ENCODE results near the gene RHOBTB3. TPM values are rescaled to one million over a fixed set of nuclear protein-coding genes. Genes with fewer than 3 reads are reported as not detected.

RHOBTB3 gene
- total RNA-seq, 1 donor from 2014 or later = 21.6 TPM

GRCh38 chr5:95801532-95801931 lies 70.4 kb downstream of the RHOBTB3 start:
- no peak for TF ChIP-seq CTCF (IDR thresholded peaks at IDR 0.05; ENCODE audit: insufficient read depth, low read length, severe bottlenecking)
- H3K27me3 ChIP-seq (ENCODE audit: control insufficient read depth, insufficient read depth, low read length) = no peaks in the 10 kb centered on the region
- H3K4me3 ChIP-seq (ENCODE audit: low read depth, low read length) = no peak overlapping the region
- FAIRE-seq (no peak), DNase-seq (ENCODE audit: low read depth) (no peak)
- no peaks in the 10 kb centered on the region for H3K36me3 ChIP-seq (ENCODE audit: control insufficient read depth, insufficient read depth, low read length)

- TF ChIP-seq CTCF (IDR thresholded peaks at IDR 0.05; ENCODE audit: insufficient read depth, low read length, severe bottlenecking) = no peak
- H3K27me3 ChIP-seq (ENCODE audit: control insufficient read depth, insufficient read depth, low read length) = no peaks in the 10 kb centered on the region
- H3K36me3 ChIP-seq (ENCODE audit: control insufficient read depth, insufficient read depth, low read length) = no peaks in the 10 kb centered on the region
- no peak for DNase-seq (ENCODE audit: low read depth)
- H3K4me3 ChIP-seq (ENCODE audit: low read depth, low read length) = no peak overlapping the region
- FAIRE-seq = no peak
Observed at GRCh38 chr5:95801961-95802360, 70.8 kb downstream of the RHOBTB3 start.

GRCh38 chr5:95803271-95804148 lies 72.4 kb downstream of the RHOBTB3 start:
- H3K4me3 ChIP-seq (ENCODE audit: low read depth, low read length) = no peak overlapping the region
- DNase-seq (ENCODE audit: low read depth) = no peak
- no peak for FAIRE-seq
- H3K36me3 ChIP-seq (ENCODE audit: control insufficient read depth, insufficient read depth, low read length) = no peaks in the 10 kb centered on the region
- no peaks in the 10 kb centered on the region for H3K27me3 ChIP-seq (ENCODE audit: control insufficient read depth, insufficient read depth, low read length)
- no peak for TF ChIP-seq CTCF (IDR thresholded peaks at IDR 0.05; ENCODE audit: insufficient read depth, low read length, severe bottlenecking)

GRCh38 chr5:95804736-95805539 lies 73.8 kb downstream of the RHOBTB3 start:
- Histone ChIP-seq H3K36me3 (ENCODE audit: control insufficient read depth, insufficient read depth, low read length) (no peaks in the 10 kb centered on the region), H3K4me3 (ENCODE audit: low read depth, low read length) (no peak overlapping the region), H3K27me3 (ENCODE audit: control insufficient read depth, insufficient read depth, low read length) (no peaks in the 10 kb centered on the region)
- no peak for FAIRE-seq
- no peak for TF ChIP-seq CTCF (IDR thresholded peaks at IDR 0.05; ENCODE audit: insufficient read depth, low read length, severe bottlenecking)
- no peak for DNase-seq (ENCODE audit: low read depth)

- DNase-seq (ENCODE audit: low read depth) = no peak
- Histone ChIP-seq H3K4me3 (ENCODE audit: low read depth, low read length) (no peak overlapping the region), H3K36me3 (ENCODE audit: control insufficient read depth, insufficient read depth, low read length) (no peaks in the 10 kb centered on the region), H3K27me3 (ENCODE audit: control insufficient read depth, insufficient read depth, low read length) (no peaks in the 10 kb centered on the region)
- no peak for FAIRE-seq
- no peak for TF ChIP-seq CTCF (IDR thresholded peaks at IDR 0.05; ENCODE audit: insufficient read depth, low read length, severe bottlenecking)
Observed at GRCh38 chr5:95806687-95807086, 75.6 kb downstream of the RHOBTB3 start.
